ENCODE measurements around the gene ACADSB.

ACADSB gene

GRCh38 chr10:123045961-123046731 lies 37.3 kb downstream of the ACADSB start:
- no peak for DNase-seq (ENCODE audit: low read depth)
- TF ChIP-seq CTCF (conservative IDR thresholded peaks at IDR 0.05; ENCODE audit: low read depth, low read length) = no peak
- no peak overlapping the region for H3K4me3 ChIP-seq (ENCODE audit: low read length)

- DNase-seq (ENCODE audit: low read depth) = no peak
- TF ChIP-seq CTCF (conservative IDR thresholded peaks at IDR 0.05; ENCODE audit: low read depth, low read length) = no peak
- H3K4me3 ChIP-seq (ENCODE audit: low read length) = no peak overlapping the region
Measured at GRCh38 chr10:123057968-123058367, 49.2 kb downstream of the ACADSB start.

GRCh38 chr10:123061865-123062264 lies 53.1 kb downstream of the ACADSB start:
- no peak for DNase-seq (ENCODE audit: low read depth)
- TF ChIP-seq CTCF (conservative IDR thresholded peaks at IDR 0.05; ENCODE audit: low read depth, low read length) = no peak
- no peak overlapping the region for H3K4me3 ChIP-seq (ENCODE audit: low read length)

- no peak overlapping the region for H3K4me3 ChIP-seq (ENCODE audit: low read length)
- no peak for TF ChIP-seq CTCF (conservative IDR thresholded peaks at IDR 0.05; ENCODE audit: low read depth, low read length)
- DNase-seq (ENCODE audit: low read depth) = no peak
Measured at GRCh38 chr10:123062726-123063125, 53.9 kb downstream of the ACADSB start.

- H3K4me3 ChIP-seq (ENCODE audit: low read length) = no peak overlapping the region
- TF ChIP-seq CTCF (conservative IDR thresholded peaks at IDR 0.05; ENCODE audit: low read depth, low read length) = no peak
- no peak for DNase-seq (ENCODE audit: low read depth)
Measured at GRCh38 chr10:123068087-123068853, 59.5 kb downstream of the ACADSB start.

- TF ChIP-seq CTCF (conservative IDR thresholded peaks at IDR 0.05; ENCODE audit: low read depth, low read length) = no peak
- H3K4me3 ChIP-seq (ENCODE audit: low read length) = no peak overlapping the region
- no peak for DNase-seq (ENCODE audit: low read depth)
Measured at GRCh38 chr10:123069246-123069986, 60.6 kb downstream of the ACADSB start.
